GM20000 (cell line): ENCODE results near the gene GRHL1.
"Not testable (repeated sequence)": the region's sequence is repeated elsewhere in the genome, so short reads cannot be mapped to it uniquely, and the experiment has no call there.

Source experiments
- DNase-seq: peaks from one replicate; pipeline ENCODE4 v3.0.0; 2012; ENCODE audit warnings: low spot score
- TF ChIP-seq, protein P1 (sequence below): IDR thresholded peaks from 2 replicates; pipeline ENCODE4 v1.5.1; 2012; ENCODE audit warnings: mild to moderate bottlenecking, control low read depth; ENCODE audit errors: extremely low read depth, missing control alignments

Gene GRHL1

DNA sequence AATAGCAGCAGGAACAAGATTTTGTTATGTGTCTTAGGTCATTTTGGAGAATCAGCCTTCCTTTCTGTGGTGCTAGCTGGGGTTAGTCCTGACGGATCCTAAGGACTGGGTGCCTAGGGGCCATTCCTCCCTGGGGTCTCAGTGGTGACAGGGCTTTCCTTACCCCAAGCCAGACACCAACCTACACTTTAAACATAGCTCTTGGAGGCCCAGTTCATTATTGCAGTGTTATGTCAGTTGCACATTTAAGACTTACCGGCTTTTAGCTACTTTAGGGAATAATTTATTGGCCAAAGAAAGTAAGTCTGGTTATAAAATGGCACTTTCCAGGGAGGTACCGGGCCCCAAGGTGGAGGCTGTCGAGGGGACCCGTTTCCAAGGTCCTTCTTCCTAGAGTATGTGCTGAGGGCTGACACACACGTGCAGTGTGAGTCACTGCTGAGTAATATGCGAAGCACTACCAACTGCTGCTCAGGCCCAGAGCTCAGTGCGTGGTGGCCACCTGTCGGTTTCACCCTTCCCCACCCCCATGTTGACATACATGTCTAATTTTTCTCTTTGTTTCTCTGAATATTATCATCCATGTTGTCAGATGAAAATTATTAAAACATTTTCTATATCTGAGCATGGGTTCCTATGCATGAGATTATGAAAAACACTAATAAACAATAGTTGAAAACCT is 37.0 kb upstream of the GRHL1 start:
- DNase-seq = peak; percentile 68
- TF ChIP-seq, protein P1, sequence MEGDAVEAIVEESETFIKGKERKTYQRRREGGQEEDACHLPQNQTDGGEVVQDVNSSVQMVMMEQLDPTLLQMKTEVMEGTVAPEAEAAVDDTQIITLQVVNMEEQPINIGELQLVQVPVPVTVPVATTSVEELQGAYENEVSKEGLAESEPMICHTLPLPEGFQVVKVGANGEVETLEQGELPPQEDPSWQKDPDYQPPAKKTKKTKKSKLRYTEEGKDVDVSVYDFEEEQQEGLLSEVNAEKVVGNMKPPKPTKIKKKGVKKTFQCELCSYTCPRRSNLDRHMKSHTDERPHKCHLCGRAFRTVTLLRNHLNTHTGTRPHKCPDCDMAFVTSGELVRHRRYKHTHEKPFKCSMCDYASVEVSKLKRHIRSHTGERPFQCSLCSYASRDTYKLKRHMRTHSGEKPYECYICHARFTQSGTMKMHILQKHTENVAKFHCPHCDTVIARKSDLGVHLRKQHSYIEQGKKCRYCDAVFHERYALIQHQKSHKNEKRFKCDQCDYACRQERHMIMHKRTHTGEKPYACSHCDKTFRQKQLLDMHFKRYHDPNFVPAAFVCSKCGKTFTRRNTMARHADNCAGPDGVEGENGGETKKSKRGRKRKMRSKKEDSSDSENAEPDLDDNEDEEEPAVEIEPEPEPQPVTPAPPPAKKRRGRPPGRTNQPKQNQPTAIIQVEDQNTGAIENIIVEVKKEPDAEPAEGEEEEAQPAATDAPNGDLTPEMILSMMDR = peak; percentile 26

DNA sequence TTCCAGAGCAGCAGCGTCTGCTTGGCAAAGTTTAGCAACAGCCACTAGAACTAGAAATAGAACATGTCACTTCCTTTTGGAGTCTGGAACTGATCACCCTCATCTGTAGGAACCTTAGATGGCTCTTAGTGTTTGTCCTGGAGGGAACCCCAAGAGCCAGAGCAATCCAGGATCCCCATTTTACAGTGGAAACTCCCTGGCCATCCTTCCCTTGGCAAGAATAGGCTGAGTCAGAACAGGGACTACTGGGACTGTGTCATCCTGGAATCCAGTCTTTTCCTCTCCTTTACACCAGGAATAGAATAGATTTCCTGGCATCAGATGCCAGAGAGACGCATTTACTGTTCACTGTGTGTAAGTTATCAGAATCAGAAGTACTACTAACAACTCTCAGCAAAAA is 33.2 kb upstream of the GRHL1 start:
- TF ChIP-seq, protein P1 = no peak
- no peak for DNase-seq

DNA sequence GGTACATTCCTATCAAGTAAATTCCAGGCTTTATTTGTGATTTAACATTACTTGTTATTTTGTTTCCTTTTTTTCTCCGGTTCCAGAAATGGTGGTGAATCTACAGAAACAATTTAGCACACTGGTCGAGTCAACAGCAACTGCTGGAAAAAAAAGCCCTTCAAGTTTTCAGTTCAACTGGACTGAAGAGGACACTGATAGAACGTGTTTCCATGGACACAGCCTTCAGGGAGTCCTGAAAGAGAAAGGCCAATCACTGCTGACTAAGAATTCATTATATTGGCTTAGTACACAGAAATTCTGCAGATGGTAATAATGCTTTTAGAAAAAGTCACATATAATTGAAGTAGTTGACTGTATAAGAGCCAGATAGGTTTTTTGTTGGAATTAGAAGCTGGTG is 32.0 kb upstream of the GRHL1 start:
- TF ChIP-seq, protein P1 = no peak
- no peak for DNase-seq

GRCh38 chr2:9927020-9927419 is 24.5 kb upstream of the GRHL1 start:
- DNase-seq = not testable (repeated sequence)

GRCh38 chr2:9937258-9937657 is 14.2 kb upstream of the GRHL1 start:
- TF ChIP-seq, protein P1 = no peak
- no peak for DNase-seq

- TF ChIP-seq, protein P1 = no peak
- no peak for DNase-seq
Measured at GRCh38 chr2:9937968-9938367, 13.5 kb upstream of the GRHL1 start.

DNA sequence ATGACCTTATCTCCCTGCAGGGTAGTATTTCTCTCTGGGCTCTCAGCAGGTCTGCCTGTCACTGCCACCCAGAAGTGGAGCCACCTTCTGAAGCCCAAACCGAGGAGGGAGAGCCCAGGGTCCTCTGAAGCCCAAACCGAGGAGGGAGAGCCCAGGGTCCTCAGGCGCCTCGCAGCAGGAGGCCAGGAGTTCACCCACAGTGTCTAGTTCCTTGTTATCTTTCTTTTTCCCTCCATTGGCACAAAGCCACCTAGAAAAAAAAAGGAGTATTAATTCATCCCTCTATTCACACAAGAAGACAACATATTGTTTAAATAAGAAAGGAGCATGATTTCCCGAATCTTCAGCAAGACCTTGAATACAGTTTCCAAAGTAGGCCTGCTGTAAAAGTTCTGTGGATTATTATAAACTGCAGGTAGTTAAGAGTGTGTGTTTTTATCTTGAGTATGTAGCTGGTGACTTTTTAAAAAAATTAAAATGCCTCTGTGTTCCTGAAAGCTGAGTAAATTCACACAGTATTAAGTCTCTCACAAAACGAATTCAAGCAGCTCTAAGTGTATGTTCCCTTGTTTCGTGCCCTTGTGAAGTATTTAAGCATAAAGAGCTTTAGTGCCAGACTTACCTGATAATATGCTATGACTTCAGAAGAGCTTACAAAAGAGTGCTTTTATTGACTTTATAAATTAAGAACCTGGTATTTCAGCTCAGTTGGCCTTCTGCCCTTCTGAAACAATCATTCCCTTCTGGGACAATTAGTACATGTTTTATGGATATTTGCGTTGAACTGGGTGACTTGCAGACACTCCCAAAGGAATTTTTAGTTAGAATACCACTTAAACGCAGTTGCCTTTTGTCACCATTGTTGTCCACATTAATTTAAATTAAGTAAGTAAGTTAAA is 11.7 kb upstream of the GRHL1 start:
- TF ChIP-seq, protein P1 = no peak
- DNase-seq = no peak
